Measurements from ENCODE around the gene DOCK9. TPM values are rescaled to one million over a fixed set of nuclear protein-coding genes. Genes with fewer than 3 reads are reported as not detected.

Gene DOCK9
- total RNA-seq, 2 donors from 2014 or later, result 107 to 117 TPM

DNA sequence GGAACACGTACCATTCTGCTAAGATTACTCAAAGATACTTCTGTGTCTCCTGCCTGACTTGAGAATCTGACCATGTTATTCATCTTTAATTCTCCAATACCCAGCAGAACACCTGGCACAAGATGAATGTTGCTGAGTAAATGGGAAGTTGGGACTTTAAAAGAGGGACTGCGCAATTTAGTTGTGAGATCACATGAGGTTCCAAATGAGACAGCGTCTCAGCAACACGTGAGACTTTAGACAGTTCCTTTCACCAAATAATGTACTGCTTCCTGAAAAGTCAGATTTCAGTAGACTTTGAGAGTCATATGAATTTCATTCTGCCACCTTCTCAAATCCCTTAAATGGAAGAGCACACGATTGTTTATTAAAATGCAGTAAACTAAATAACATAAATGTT is 36.7 kb downstream of the DOCK9 start:
- H3K27ac ChIP-seq, result no peak overlapping the region
- H3K9me3 ChIP-seq, result no peaks in the 10 kb centered on the region
- no peak for DNase-seq (ENCODE audit: low spot score)
- H3K27me3 ChIP-seq (replicated peaks; ENCODE audit: insufficient read depth), result no peaks in the 10 kb centered on the region
- H3K4me1 ChIP-seq (replicated peaks), result no peaks in the 10 kb centered on the region
- H3K4me3 ChIP-seq, result no peak overlapping the region
- H3K36me3 ChIP-seq, result no peaks in the 10 kb centered on the region
- 94% methylated on average over 5 of the region's 5 CpGs for WGBS
- TF ChIP-seq POLR2AphosphoS5 (IDR thresholded peaks at IDR 0.05) (no peak), POLR2A (IDR thresholded peaks at IDR 0.05) (no peak)
- TF ChIP-seq, protein P1, sequence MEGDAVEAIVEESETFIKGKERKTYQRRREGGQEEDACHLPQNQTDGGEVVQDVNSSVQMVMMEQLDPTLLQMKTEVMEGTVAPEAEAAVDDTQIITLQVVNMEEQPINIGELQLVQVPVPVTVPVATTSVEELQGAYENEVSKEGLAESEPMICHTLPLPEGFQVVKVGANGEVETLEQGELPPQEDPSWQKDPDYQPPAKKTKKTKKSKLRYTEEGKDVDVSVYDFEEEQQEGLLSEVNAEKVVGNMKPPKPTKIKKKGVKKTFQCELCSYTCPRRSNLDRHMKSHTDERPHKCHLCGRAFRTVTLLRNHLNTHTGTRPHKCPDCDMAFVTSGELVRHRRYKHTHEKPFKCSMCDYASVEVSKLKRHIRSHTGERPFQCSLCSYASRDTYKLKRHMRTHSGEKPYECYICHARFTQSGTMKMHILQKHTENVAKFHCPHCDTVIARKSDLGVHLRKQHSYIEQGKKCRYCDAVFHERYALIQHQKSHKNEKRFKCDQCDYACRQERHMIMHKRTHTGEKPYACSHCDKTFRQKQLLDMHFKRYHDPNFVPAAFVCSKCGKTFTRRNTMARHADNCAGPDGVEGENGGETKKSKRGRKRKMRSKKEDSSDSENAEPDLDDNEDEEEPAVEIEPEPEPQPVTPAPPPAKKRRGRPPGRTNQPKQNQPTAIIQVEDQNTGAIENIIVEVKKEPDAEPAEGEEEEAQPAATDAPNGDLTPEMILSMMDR (IDR thresholded peaks at IDR 0.05), result no peak
- intact Hi-C loops (cut with DNase I), result no loop called here

DNA sequence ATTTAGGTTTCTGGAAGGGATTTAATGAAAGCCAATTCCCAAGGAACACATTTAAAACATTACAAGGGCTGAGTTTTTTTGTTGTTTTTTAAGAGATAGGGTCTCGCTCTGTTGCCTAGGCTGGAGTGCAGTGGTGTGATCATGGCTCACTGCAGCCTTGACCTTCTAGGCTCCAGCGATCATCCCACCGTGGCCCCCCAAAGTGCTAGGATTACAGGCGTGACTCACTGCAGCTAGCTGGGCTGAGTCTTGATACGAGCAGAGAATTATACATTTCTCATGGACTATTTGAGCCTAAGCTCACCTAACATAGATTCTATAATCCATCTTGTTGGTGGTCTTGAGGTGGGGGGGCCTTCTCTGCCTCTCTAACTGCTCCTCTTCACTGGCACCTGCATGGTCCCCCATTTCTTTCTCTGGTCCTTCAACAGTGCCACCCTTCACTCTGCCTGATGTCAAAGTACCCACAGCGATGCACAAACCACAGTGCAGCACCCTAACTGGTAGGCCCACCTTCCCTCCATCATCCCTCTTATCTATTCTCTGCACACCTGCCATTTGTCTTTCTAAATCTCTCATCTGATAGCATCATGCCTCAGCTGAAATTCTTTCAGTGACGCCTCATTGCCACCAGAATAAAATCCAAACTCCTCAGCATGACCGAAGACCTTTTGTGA is 37.4 kb downstream of the DOCK9 start:
- no peak for TF ChIP-seq POLR2AphosphoS5 (IDR thresholded peaks at IDR 0.05)
- TF ChIP-seq, protein P1 (IDR thresholded peaks at IDR 0.05), result no peak
- no peak for TF ChIP-seq POLR2A (IDR thresholded peaks at IDR 0.05)

DNA sequence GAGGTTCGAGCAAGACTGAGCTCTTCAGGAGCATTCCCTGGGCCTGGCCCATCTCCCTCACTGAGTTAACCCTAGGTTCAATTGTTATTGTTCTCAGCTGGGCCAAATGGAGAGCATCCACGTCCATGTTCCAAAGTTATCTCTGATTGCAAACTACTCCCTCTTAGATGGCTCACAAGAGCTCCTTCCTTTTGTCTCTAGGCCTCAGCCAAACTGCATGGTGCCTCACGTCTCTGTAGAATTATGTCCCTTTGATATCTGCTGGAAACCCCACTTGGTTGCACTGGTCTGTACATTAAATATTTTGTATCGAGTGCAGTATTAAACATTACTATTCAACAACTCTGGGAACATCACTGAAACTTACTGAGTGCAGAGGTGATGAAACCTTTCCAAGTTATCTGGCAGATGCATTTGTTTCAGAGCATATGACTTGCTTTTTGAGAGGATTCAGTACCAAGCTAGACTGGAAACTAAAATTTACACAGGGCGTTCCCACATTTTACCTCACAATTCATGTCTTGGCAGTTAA is 38.1 kb downstream of the DOCK9 start:
- no peak for DNase-seq (ENCODE audit: low spot score)
- intact Hi-C loops (cut with DNase I), result no loop called here
- Histone ChIP-seq H3K4me1 (replicated peaks) (no peaks in the 10 kb centered on the region), H3K27me3 (replicated peaks; ENCODE audit: insufficient read depth) (no peaks in the 10 kb centered on the region), H3K27ac (no peak overlapping the region), H3K36me3 (no peaks in the 10 kb centered on the region), H3K4me3 (no peak overlapping the region), H3K9me3 (no peaks in the 10 kb centered on the region)
- TF ChIP-seq POLR2A (IDR thresholded peaks at IDR 0.05) (no peak), POLR2AphosphoS5 (IDR thresholded peaks at IDR 0.05) (no peak)
- TF ChIP-seq, protein P1 (IDR thresholded peaks at IDR 0.05), result no peak
- 52% methylated on average over 5 of the region's 5 CpGs for WGBS

More for the DNA sequence above, 37.4 kb downstream of the DOCK9 start:
- Histone ChIP-seq H3K4me3 (no peak overlapping the region), H3K27ac (no peak overlapping the region), H3K36me3 (no peaks in the 10 kb centered on the region), H3K9me3 (no peaks in the 10 kb centered on the region), H3K27me3 (replicated peaks; ENCODE audit: insufficient read depth) (no peaks in the 10 kb centered on the region), H3K4me1 (replicated peaks) (no peaks in the 10 kb centered on the region)
- DNase-seq (ENCODE audit: low spot score), result no peak
- WGBS, result 85% methylated on average over 8 of the region's 8 CpGs
- intact Hi-C loops (cut with DNase I), result no loop called here

DNA sequence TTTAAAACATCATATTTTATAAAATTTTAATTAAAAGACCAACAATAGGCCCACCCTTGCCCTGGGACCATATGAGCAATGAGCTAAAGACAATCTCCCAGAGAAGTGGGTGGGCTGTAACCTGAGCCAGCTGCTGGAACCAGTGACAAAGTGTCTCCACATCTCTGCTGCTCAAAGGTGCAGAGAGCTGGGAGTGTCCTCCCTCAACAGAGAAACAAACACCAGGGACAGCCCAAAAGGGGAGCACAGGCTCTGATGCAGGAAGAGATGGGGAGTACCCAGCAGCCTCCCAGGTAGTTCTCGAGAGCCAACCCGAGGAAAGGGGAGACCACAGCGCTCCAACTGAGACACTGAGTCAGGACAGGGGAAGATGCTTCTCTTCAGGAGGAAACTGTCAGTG is 39.1 kb downstream of the DOCK9 start:
- Histone ChIP-seq H3K9me3 (no peaks in the 10 kb centered on the region), H3K27ac (no peak overlapping the region), H3K36me3 (no peaks in the 10 kb centered on the region), H3K4me1 (replicated peaks) (no peaks in the 10 kb centered on the region), H3K4me3 (no peak overlapping the region), H3K27me3 (replicated peaks; ENCODE audit: insufficient read depth) (no peaks in the 10 kb centered on the region)
- intact Hi-C loops (cut with DNase I), result no loop called here
- DNase-seq (ENCODE audit: low spot score), result no peak
- WGBS, result 88% methylated on average over 3 of the region's 3 CpGs
- TF ChIP-seq POLR2A (IDR thresholded peaks at IDR 0.05), result no peak
- TF ChIP-seq, protein P1 (IDR thresholded peaks at IDR 0.05), result no peak
- no peak for TF ChIP-seq POLR2AphosphoS5 (IDR thresholded peaks at IDR 0.05)

DNA sequence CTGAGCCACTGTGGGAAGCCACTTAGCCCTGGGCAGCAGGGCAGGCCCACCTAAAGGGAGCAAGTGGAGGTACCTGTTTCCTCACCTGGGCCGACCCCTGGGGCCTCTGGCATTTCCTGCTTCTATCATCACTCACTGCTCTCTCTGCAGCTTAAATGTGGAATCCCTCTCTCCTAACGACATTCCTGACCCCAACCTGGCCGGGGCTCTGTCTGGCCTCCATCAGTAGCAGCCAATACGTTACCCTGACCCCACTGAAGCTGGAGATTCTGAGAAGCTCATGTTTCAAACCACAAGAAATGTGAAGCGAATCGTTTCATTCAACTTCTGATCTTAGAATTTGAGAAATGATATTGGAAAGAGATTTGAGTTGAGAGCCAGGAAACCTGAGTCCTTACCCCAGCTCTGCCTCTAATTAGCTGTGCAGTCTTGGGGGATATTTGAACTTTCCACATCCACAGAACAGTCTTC is 39.9 kb downstream of the DOCK9 start:
- no peaks in the 10 kb centered on the region for H3K4me1 ChIP-seq (replicated peaks)

More for the DNA sequence above, 39.9 kb downstream of the DOCK9 start:
- Histone ChIP-seq H3K27ac (no peak overlapping the region), H3K36me3 (no peaks in the 10 kb centered on the region), H3K27me3 (replicated peaks; ENCODE audit: insufficient read depth) (no peaks in the 10 kb centered on the region), H3K4me3 (no peak overlapping the region), H3K9me3 (no peaks in the 10 kb centered on the region)
- no peak for TF ChIP-seq POLR2A (IDR thresholded peaks at IDR 0.05)
- TF ChIP-seq, protein P1 (IDR thresholded peaks at IDR 0.05), result no peak
- no peak for TF ChIP-seq POLR2AphosphoS5 (IDR thresholded peaks at IDR 0.05)
- WGBS, result 69% methylated on average over 6 of the region's 6 CpGs
- intact Hi-C loops (cut with DNase I), result no loop called here
- no peak for DNase-seq (ENCODE audit: low spot score)

Measured in prostate gland (tissue), 2 donors.